GM12878 (cell line): ENCODE results near the gene BDNF. TPM values are rescaled to one million over a fixed set of nuclear protein-coding genes. Genes with fewer than 3 reads are reported as not detected.

Source experiments
- ATAC-seq: fragments of 200-7000 bp; cut with Tn5 transposase; 3 replicates; pipeline ENCODE4 v1.9.1; 2020; ENCODE audit warnings: mild to moderate bottlenecking, moderate library complexity
- BruUV-seq: library from RNA; stranded (reverse); fragments of 400-500 nt; replicated peaks from 2 replicates; lab custom pipeline; 2021; lab: Mats Ljungman, UMichigan
- CTCF ChIA-PET: fragments of 300-600 bp; sonication (Branson Sonifier 250); formaldehyde crosslinking; extraction: SDS; loops from one replicate; lab custom pipeline; 2021; ENCODE audit warnings: inconsistent platforms; lab: Yijun Ruan, JAX
- POLR2A ChIA-PET: fragments of 350-600 bp; formaldehyde crosslinking; extraction: SDS; loops from one replicate; lab custom pipeline; 2021; ENCODE audit warnings: inconsistent platforms; lab: Charles Lee
- RAD21 ChIA-PET: fragments of 300-600 bp; sonication (Branson Sonifier 250); formaldehyde crosslinking; loops from one replicate; lab custom pipeline; 2023; ENCODE audit warnings: antibody characterized with exemption; ENCODE audit not compliant: unreplicated experiment; lab: Charles Lee
- SMC1A ChIA-PET: fragments of 300-600 bp; sonication (Branson Sonifier 250); formaldehyde crosslinking; loops from one replicate; lab custom pipeline; 2023; ENCODE audit not compliant: unreplicated experiment, uncharacterized antibody; lab: Charles Lee
- DNase-seq: peaks from one replicate; pipeline ENCODE4 v3.0.0-alpha.2; 2011; ENCODE audit warnings: low read depth, low spot score
- FAIRE-seq: peaks from 3 replicates; lab custom pipeline; 2011; peaks lifted over from hg19 to GRCh38; lab: Jason Lieb, UNC
- H2AFZ ChIP-seq: 2 replicates; pipeline ENCODE4 v1.6.0; 2011; ENCODE audit warnings: low read depth, low read length, control low read depth; ENCODE audit not compliant: control insufficient read depth
- H3K27ac ChIP-seq: 2 replicates; pipeline ENCODE4 v1.5.1; 2011; ENCODE audit warnings: control low read depth; ENCODE audit not compliant: control insufficient read depth, insufficient read depth
- H3K27me3 ChIP-seq, 2 experiments: replicated peaks in 1 of 2; 2 replicates each; pipeline versions ENCODE4 v1.6.0 to v1.6.1; 2011; ENCODE audit warnings: low read length in 1 of 2; ENCODE audit not compliant: control insufficient read depth in 2 of 2, insufficient read depth in 2 of 2
- H3K36me3 ChIP-seq, 2 experiments: 2 replicates each; pipeline ENCODE4 v1.5.1; 2011; ENCODE audit warnings: low read length in 1 of 2; ENCODE audit not compliant: control insufficient read depth in 2 of 2, insufficient read depth in 2 of 2
- H3K4me1 ChIP-seq: 2 replicates; pipeline ENCODE4 v1.6.1; 2011; ENCODE audit warnings: mild to moderate bottlenecking, low read length, moderate library complexity, mixed read lengths; ENCODE audit not compliant: control insufficient read depth, insufficient read depth
- H3K4me2 ChIP-seq: 2 replicates; pipeline ENCODE4 v1.6.0; 2011; ENCODE audit warnings: control low read depth; ENCODE audit not compliant: control insufficient read depth, insufficient read depth
- H3K4me3 ChIP-seq: fragments of 200-600 bp; sonication (generic); 2 replicates; pipeline ENCODE4 v1.5.1; 2016
- H3K79me2 ChIP-seq: 2 replicates; pipeline ENCODE4 v1.6.0; 2011; ENCODE audit warnings: low read length; ENCODE audit not compliant: control insufficient read depth, insufficient read depth
- H3K9ac ChIP-seq: 2 replicates; pipeline ENCODE4 v1.8.0; 2011; ENCODE audit warnings: low read length, control low read depth, mixed read lengths; ENCODE audit not compliant: control insufficient read depth, insufficient read depth
- H3K9me3 ChIP-seq: replicated peaks from 3 replicates; pipeline ENCODE4 v1.5.1; 2011; ENCODE audit warnings: mild to moderate bottlenecking, low read length; ENCODE audit not compliant: control insufficient read depth, insufficient read depth
- H4K20me1 ChIP-seq: 2 replicates; pipeline ENCODE4 v1.6.0; 2011; ENCODE audit not compliant: control insufficient read depth, insufficient read depth
- CTCF ChIP-seq, 3 experiments: IDR thresholded peaks in 2 of 3; conservative IDR thresholded peaks in 1 of 3; 2 replicates each; pipeline ENCODE4 v1.5.1; 2011; ENCODE audit warnings: low read depth in 3 of 3, low read length in 3 of 3, mild to moderate bottlenecking in 3 of 3, control low read depth in 2 of 3, moderate library complexity in 2 of 3, inconsistent platforms in 1 of 3, mixed read lengths in 1 of 3; ENCODE audit not compliant: control insufficient read depth in 2 of 3, insufficient read depth in 1 of 3; ENCODE audit errors: extremely low read depth in 1 of 3
- SREBF2 ChIP-seq: IDR thresholded peaks from 2 replicates; pipeline ENCODE4 v1.6.1; 2012; ENCODE audit warnings: mild to moderate bottlenecking, low read length
- SUPT20H ChIP-seq: IDR thresholded peaks from 2 replicates; pipeline ENCODE4 v1.6.1; 2011; ENCODE audit warnings: low read depth, mild to moderate bottlenecking, low read length, moderate library complexity, borderline replicate concordance; ENCODE audit not compliant: control insufficient read depth
- WGBS: methylation state at CpG from one replicate; pipeline ENCODE4 v1.1.6; 2016; ENCODE audit warnings: low lambda C conversion rate; ENCODE audit not compliant: insufficient replicate concordance, insufficient coverage; ENCODE audit errors: missing lambda C conversion rate; 5-methylcytosine and 5-hydroxymethylcytosine counted together
- in situ Hi-C: fragments of 300-500 bp; cut with MboI; formaldehyde crosslinking; loops from 9 replicates; pipeline ENCODE4 v1.14.3; 2018; ENCODE audit warnings: mixed read lengths
- intact Hi-C: fragments of 100-400 bp; cut with micrococcal nuclease; formaldehyde crosslinking; loops from one replicate; pipeline ENCODE4 v1.14.2; 2022; ENCODE audit not compliant: unreplicated experiment
- polyA plus RNA-seq, 11 experiments: library from polyadenylated mRNA; depleted of rRNA in 4 of 11; unstranded in 6 of 11; stranded (reverse) in 5 of 11; fragments of >200 nt; fragmentation: Nextera tagmentation in 4 of 11; fragmentation: Illumina TruSeq in 1 of 11; extraction: Ambion mirVana in 4 of 11; extraction: Trizol in 1 of 11; gene quantifications; 1 replicate in 1 of 11; 2 replicates in 10 of 11; pipeline versions ENCODE4 v1.2.1 to v1.2.3, GENCODE V29; 2011 to 2016; ENCODE audit warnings: inconsistent platforms in 2 of 11, missing spikeins in 2 of 11, low read depth in 1 of 11
- total RNA-seq, 4 experiments: library from RNA; depleted of rRNA in 3 of 4; stranded (reverse); fragments of >200 nt in 3 of 4; fragmentation: Illumina TruSeq in 1 of 4; extraction: Trizol in 1 of 4; gene quantifications; 2 replicates each; pipeline versions ENCODE4 v1.2.1 to v1.2.3, GENCODE V29; 2013 to 2021

BDNF gene
- total and polyA plus RNA-seq, 10 of the 15 experiments (the other 5 are each of a cell fraction or from before 2014, with no cell fraction given): 0.02 to 0.24 (median 0.06) TPM; not detected in 2

- ATAC-seq: no peak
- no peaks in the 10 kb centered on the region for H3K36me3 ChIP-seq
- DNase-seq: no peak
- in situ Hi-C loops (no loop called here), intact Hi-C loops (no loop called here)
- no peak overlapping the region for H3K9ac ChIP-seq
- no peak for TF ChIP-seq SREBF2
- TF ChIP-seq, all 136 proteins: peak for 0
- H3K4me3 ChIP-seq: no peak overlapping the region
- no peaks in the 10 kb centered on the region for H3K79me2 ChIP-seq
- BruUV-seq: no TSS peak
- RAD21 ChIA-PET: interaction anchor here (0.6 to 0.9 kb wide), 4 partner anchors 16 to 1611 kb away, joined by 3 to 4 read pairs (median 3); no protein-coding TSS in a partner anchor
- no peak overlapping the region for H3K27ac ChIP-seq
- no peak overlapping the region for H3K4me2 ChIP-seq
- WGBS: 20% methylated on average over 8 of the region's 8 CpGs
- no peak overlapping the region for H2AFZ ChIP-seq
- H3K4me1 ChIP-seq: no peaks in the 10 kb centered on the region
- peaks cover 5 to 12% of the 10 kb centered on the region in 2 experiments; a peak in 3 of 4 replicates for H3K27me3 ChIP-seq
- SMC1A ChIA-PET: interaction anchor here (0.9 to 1.6 kb wide), 4 partner anchors 11 to 812 kb away, joined by 3 to 4 read pairs (median 3); no protein-coding TSS in a partner anchor
- no peaks in the 10 kb centered on the region for H4K20me1 ChIP-seq
- H3K9me3 ChIP-seq: no peaks in the 10 kb centered on the region; the same call in 2 of the 3 replicates
- no peak for FAIRE-seq
- POLR2A ChIA-PET: no interaction called here
- CTCF ChIA-PET: interaction anchor here (0.6 to 3.1 kb wide), 5 partner anchors 12 to 1449 kb away, joined by 3 to 16 read pairs (median 5); no protein-coding TSS in a partner anchor
These were observed 17.6 kb upstream of the BDNF start for GRCh38 chr11:27717801-27718229.

GRCh38 chr11:27717377-27717776 lies 17.1 kb upstream of the BDNF start:
- DNase-seq: no peak
- Histone ChIP-seq H3K27ac (no peak overlapping the region), H4K20me1 (no peaks in the 10 kb centered on the region)
- intact Hi-C loops: no loop called here
- SMC1A ChIA-PET: interaction anchor here (0.9 to 1.6 kb wide), 4 partner anchors 11 to 813 kb away, joined by 3 to 4 read pairs (median 3); no protein-coding TSS in a partner anchor
- no peak for TF ChIP-seq SUPT20H
- TF ChIP-seq CTCF (IDR thresholded peaks at IDR 0.05 in 2 of 3, conservative IDR thresholded peaks at IDR 0.05 in 1 of 3; ENCODE audit: control insufficient read depth in 2 of 3, extremely low read depth in 1 of 3, insufficient read depth in 1 of 3, low read depth in 3 of 3, low read length in 3 of 3): peak in 2 of 3 experiments; percentile 21 to 28; a peak in 3 of 6 replicates
- TF ChIP-seq, all 136 proteins: peak for 1
- Histone ChIP-seq H3K79me2 (no peaks in the 10 kb centered on the region), H3K36me3 (no peaks in the 10 kb centered on the region), H2AFZ (no peak overlapping the region), H3K4me2 (no peak overlapping the region), H3K27me3 (peaks cover 5 to 12% of the 10 kb centered on the region in 2 experiments; a peak in 3 of 4 replicates), H3K9me3 (no peaks in the 10 kb centered on the region; the same call in 2 of the 3 replicates), H3K4me3 (no peak overlapping the region), H3K9ac (no peak overlapping the region), H3K4me1 (no peaks in the 10 kb centered on the region)
- ATAC-seq (peak; percentile 76), FAIRE-seq (no peak)
- BruUV-seq: no TSS peak
- in situ Hi-C loops: no loop called here
- RAD21 ChIA-PET: interaction anchor here (0.6 to 0.9 kb wide), 4 partner anchors 15 to 1612 kb away, joined by 3 to 4 read pairs (median 3); no protein-coding TSS in a partner anchor
- POLR2A ChIA-PET: no interaction called here
- CTCF ChIA-PET: interaction anchor here (0.6 to 3.1 kb wide), 6 partner anchors 12 to 957 kb away, joined by 3 to 16 read pairs (median 4); no protein-coding TSS in a partner anchor
